H54 (cell line): Measurements from ENCODE around the gene OR2H2.

Experiments
- DNase-seq: peaks from one replicate; pipeline ENCODE4 v3.0.0; 2011; ENCODE audit warnings: low spot score, mixed read lengths; ENCODE audit not compliant: insufficient read length
- FAIRE-seq: peaks from 3 replicates; lab custom pipeline; 2011; peaks lifted over from hg19 to GRCh38; lab: Jason Lieb, UNC
- POLR2A ChIP-seq: IDR thresholded peaks from 2 replicates; pipeline ENCODE4 v1.6.1; 2011; ENCODE audit warnings: low read depth, mild to moderate bottlenecking, low read length

OR2H2 gene

GRCh38 chr6:29564875-29565274, 20.0 kb upstream of the OR2H2 start:
- DNase-seq (no peak), FAIRE-seq (no peak)
- no peak for TF ChIP-seq POLR2A

GRCh38 chr6:29566856-29567255, 18.1 kb upstream of the OR2H2 start:
- no peak for TF ChIP-seq POLR2A
- no peak for FAIRE-seq
- DNase-seq, result no peak

GRCh38 chr6:29567541-29567940, 17.4 kb upstream of the OR2H2 start:
- no peak for DNase-seq
- no peak for TF ChIP-seq POLR2A
- no peak for FAIRE-seq

GRCh38 chr6:29567991-29568390, 16.9 kb upstream of the OR2H2 start:
- TF ChIP-seq POLR2A, result no peak
- FAIRE-seq (no peak), DNase-seq (no peak)

- no peak for DNase-seq
- TF ChIP-seq POLR2A, result no peak
- no peak for FAIRE-seq
Observed at GRCh38 chr6:29576056-29576455, 8.9 kb upstream of the OR2H2 start.

GRCh38 chr6:29577544-29577943, 7.4 kb upstream of the OR2H2 start:
- FAIRE-seq (no peak), DNase-seq (no peak)
- TF ChIP-seq POLR2A, result no peak

GRCh38 chr6:29589423-29590048, 4.6 kb downstream of the OR2H2 start:
- TF ChIP-seq POLR2A, result no peak
- DNase-seq, result peak; percentile 19
- FAIRE-seq, result peak; percentile 90

GRCh38 chr6:29590218-29590808, 5.4 kb downstream of the OR2H2 start:
- no peak for TF ChIP-seq POLR2A
- DNase-seq, result no peak
- FAIRE-seq, result no peak

- no peak for TF ChIP-seq POLR2A
- no peak for FAIRE-seq
- no peak for DNase-seq
Observed at GRCh38 chr6:29591677-29592076, 6.8 kb downstream of the OR2H2 start.

- FAIRE-seq (no peak), DNase-seq (no peak)
- no peak for TF ChIP-seq POLR2A
Observed at GRCh38 chr6:29593199-29593855, 8.4 kb downstream of the OR2H2 start.

- no peak for FAIRE-seq
- no peak for DNase-seq
- TF ChIP-seq POLR2A, result no peak
Observed at GRCh38 chr6:29596381-29596900, 11.5 kb downstream of the OR2H2 start.

GRCh38 chr6:29597184-29597583, 12.3 kb downstream of the OR2H2 start:
- no peak for TF ChIP-seq POLR2A
- no peak for FAIRE-seq
- DNase-seq, result no peak

GRCh38 chr6:29598172-29598747, 13.3 kb downstream of the OR2H2 start:
- no peak for DNase-seq
- no peak for TF ChIP-seq POLR2A
- no peak for FAIRE-seq

- no peak for DNase-seq
Observed at GRCh38 chr6:29602564-29603361, 17.8 kb downstream of the OR2H2 start.

More at GRCh38 chr6:29602564-29603361, 17.8 kb downstream of the OR2H2 start:
- no peak for FAIRE-seq
- no peak for TF ChIP-seq POLR2A
